ENCODE data around the gene PRKAG1. TPM values are rescaled to one million over a fixed set of nuclear protein-coding genes. Genes with fewer than 3 reads are reported as not detected.
A peak's percentile ranks its signal among the peaks of the same experiment; 100 is the strongest.

The PRKAG1 gene
- total RNA-seq, 1 donor from 2014 or later: 58.2 TPM

- peaks cover 45% of the 10 kb centered on the region for H3K27me3 Mint-ChIP-seq (ENCODE audit: unreplicated experiment)
Observed at GRCh38 chr12:48973941-48974673, 44.5 kb downstream of the PRKAG1 start.

GRCh38 chr12:48973531-48973930 lies 45.0 kb downstream of the PRKAG1 start:
- Mint-ChIP-seq H3K27me3 (ENCODE audit: unreplicated experiment) (peaks cover 41% of the 10 kb centered on the region), H3K36me3 (ENCODE audit: unreplicated experiment) (no peaks in the 10 kb centered on the region), H3K27ac (ENCODE audit: unreplicated experiment) (no peak overlapping the region), H3K9me3 (ENCODE audit: unreplicated experiment) (peaks cover 8% of the 10 kb centered on the region), H3K4me1 (ENCODE audit: low read depth, unreplicated experiment) (peaks cover 3% of the 10 kb centered on the region), H3K4me3 (ENCODE audit: unreplicated experiment) (no peak overlapping the region)
- TF ChIP-seq CTCF (IDR thresholded peaks at IDR 0.05; ENCODE audit: partially characterized antibody, unreplicated experiment): no peak
- no peak for DNase-seq

More at GRCh38 chr12:48973941-48974673, 44.5 kb downstream of the PRKAG1 start:
- TF ChIP-seq CTCF (IDR thresholded peaks at IDR 0.05; ENCODE audit: partially characterized antibody, unreplicated experiment): peak; percentile 84
- Mint-ChIP-seq H3K27ac (ENCODE audit: unreplicated experiment) (no peak overlapping the region), H3K36me3 (ENCODE audit: unreplicated experiment) (no peaks in the 10 kb centered on the region), H3K9me3 (ENCODE audit: unreplicated experiment) (peaks cover 8% of the 10 kb centered on the region), H3K4me3 (ENCODE audit: unreplicated experiment) (no peak overlapping the region), H3K4me1 (ENCODE audit: low read depth, unreplicated experiment) (peaks cover 3% of the 10 kb centered on the region)
- DNase-seq: peak; percentile 87

- no peak for DNase-seq
- no peak overlapping the region for H3K4me3 Mint-ChIP-seq (ENCODE audit: unreplicated experiment)
- H3K4me1 Mint-ChIP-seq (ENCODE audit: low read depth, unreplicated experiment): peaks cover 3% of the 10 kb centered on the region
- no peak overlapping the region for H3K27ac Mint-ChIP-seq (ENCODE audit: unreplicated experiment)
- H3K36me3 Mint-ChIP-seq (ENCODE audit: unreplicated experiment): no peaks in the 10 kb centered on the region
- TF ChIP-seq CTCF (IDR thresholded peaks at IDR 0.05; ENCODE audit: partially characterized antibody, unreplicated experiment): no peak
- H3K27me3 Mint-ChIP-seq (ENCODE audit: unreplicated experiment): peaks cover 44% of the 10 kb centered on the region
- H3K9me3 Mint-ChIP-seq (ENCODE audit: unreplicated experiment): peaks cover 10% of the 10 kb centered on the region
Observed at GRCh38 chr12:48972952-48973483, 45.6 kb downstream of the PRKAG1 start.

- Mint-ChIP-seq H3K4me3 (ENCODE audit: unreplicated experiment) (no peak overlapping the region), H3K9me3 (ENCODE audit: unreplicated experiment) (peaks cover 8% of the 10 kb centered on the region), H3K27me3 (ENCODE audit: unreplicated experiment) (peaks cover 39% of the 10 kb centered on the region), H3K27ac (ENCODE audit: unreplicated experiment) (no peak overlapping the region), H3K36me3 (ENCODE audit: unreplicated experiment) (no peaks in the 10 kb centered on the region), H3K4me1 (ENCODE audit: low read depth, unreplicated experiment) (peaks cover 3% of the 10 kb centered on the region)
- no peak for TF ChIP-seq CTCF (IDR thresholded peaks at IDR 0.05; ENCODE audit: partially characterized antibody, unreplicated experiment)
- no peak for DNase-seq
Observed at GRCh38 chr12:48972213-48972951, 46.2 kb downstream of the PRKAG1 start.

Data from glutamatergic neuron (in vitro differentiated cells).